SK-N-SH (cell line): ENCODE results near the gene WASF3. TPM values are rescaled to one million over a fixed set of nuclear protein-coding genes. Genes with fewer than 3 reads are reported as not detected.

Experiments used
- CTCF ChIA-PET: fragments of 300-600, 350-600 bp; formaldehyde crosslinking; extraction: SDS; loops from one replicate; lab custom pipeline; 2021; lab: Yijun Ruan, JAX
- POLR2A ChIA-PET: fragments of 350-600 bp; sonication (Branson Sonifier 250); formaldehyde crosslinking; extraction: SDS; loops from one replicate; lab custom pipeline; 2020; ENCODE audit warnings: antibody characterized with exemption, inconsistent platforms; lab: Yijun Ruan, JAX
- DNase-seq: peaks from one replicate; pipeline ENCODE4 v3.0.0; 2012
- H2AFZ ChIP-seq: fragments of 200-600 bp; sonication (generic); 2 replicates; pipeline ENCODE4 v1.8.1; 2016; ENCODE audit warnings: antibody characterized with exemption, mild to moderate bottlenecking, low read depth
- H3F3A ChIP-seq: fragments of 200-600 bp; sonication (generic); replicated peaks from 2 replicates; pipeline ENCODE3; 2016; ENCODE audit warnings: antibody characterized with exemption, mild to moderate bottlenecking; ENCODE audit not compliant: insufficient read depth
- H3K27ac ChIP-seq, 2 experiments: fragments of 200-500 bp in 1 of 2; fragments of 200-600 bp in 1 of 2; sonication (Bioruptor generic) in 1 of 2; sonication (generic), shearing (Covaris generic) in 1 of 2; 2 replicates each; pipeline versions ENCODE4 v1.5.1 to v1.6.1; 2014 to 2016; ENCODE audit warnings: low read depth in 2 of 2, inconsistent platforms in 1 of 2, low read length in 1 of 2, mild to moderate bottlenecking in 1 of 2, mixed read lengths in 1 of 2
- H3K27me3 ChIP-seq: fragments of 200-600 bp; sonication (generic), shearing (Covaris generic); 2 replicates; pipeline ENCODE4 v1.6.1; 2016; ENCODE audit warnings: mixed run types; ENCODE audit not compliant: insufficient read depth
- H3K36me3 ChIP-seq, 2 experiments: fragments of 200-500 bp in 1 of 2; fragments of 200-600 bp in 1 of 2; sonication (Bioruptor generic) in 1 of 2; sonication (generic) in 1 of 2; replicated peaks in 1 of 2; 2 replicates each; pipeline versions ENCODE3 to v1.5.1; 2014 to 2016; ENCODE audit warnings: low read length in 1 of 2, mild to moderate bottlenecking in 1 of 2; ENCODE audit not compliant: insufficient read depth in 2 of 2, control insufficient read depth in 1 of 2
- H3K4me1 ChIP-seq, 2 experiments: fragments of 200-500 bp in 1 of 2; fragments of 200-600 bp in 1 of 2; sonication (Bioruptor generic) in 1 of 2; sonication (generic), shearing (Covaris generic) in 1 of 2; 2 replicates each; pipeline versions ENCODE4 v1.5.1 to v1.6.1; 2014 to 2016; ENCODE audit warnings: low read depth in 1 of 2, low read length in 1 of 2, mixed run types in 1 of 2; ENCODE audit not compliant: insufficient read depth in 2 of 2, control insufficient read depth in 1 of 2
- H3K4me2 ChIP-seq: fragments of 200-600 bp; sonication (generic), shearing (Covaris generic); 2 replicates; pipeline ENCODE4 v1.6.1; 2017; ENCODE audit warnings: mixed run types
- H3K4me3 ChIP-seq, 2 experiments: fragments of 200-500 bp in 1 of 2; fragments of 200-600 bp in 1 of 2; sonication (Bioruptor generic) in 1 of 2; sonication (generic), shearing (Covaris generic) in 1 of 2; 2 replicates each; pipeline versions ENCODE4 v1.5.1 to v1.8.1; 2014 to 2016; ENCODE audit warnings: low read depth in 2 of 2, inconsistent platforms in 1 of 2, low read length in 1 of 2, mild to moderate bottlenecking in 1 of 2, mixed read lengths in 1 of 2, moderate library complexity in 1 of 2
- H3K79me2 ChIP-seq: fragments of 200-600 bp; sonication (generic); 2 replicates; pipeline ENCODE4 v1.8.1; 2017; ENCODE audit warnings: mild to moderate bottlenecking; ENCODE audit not compliant: insufficient read depth
- H3K9ac ChIP-seq: fragments of 200-600 bp; sonication (generic); 2 replicates; pipeline ENCODE4 v1.6.1; 2017; ENCODE audit warnings: mixed run types
- H3K9me2 ChIP-seq: fragments of 200-600 bp; sonication (generic); 2 replicates; pipeline ENCODE4 v1.6.1; 2017; ENCODE audit warnings: mixed run types
- H3K9me3 ChIP-seq: fragments of 200-600 bp; sonication (generic); 2 replicates; pipeline ENCODE4 v1.6.1; 2017; ENCODE audit warnings: mixed run types, mild to moderate bottlenecking, moderate library complexity
- H4K20me1 ChIP-seq: fragments of 200-600 bp; sonication (generic); 2 replicates; pipeline ENCODE4 v1.6.1; 2017; ENCODE audit warnings: mild to moderate bottlenecking, mixed run types; ENCODE audit not compliant: insufficient read depth
- EZH2phosphoT487 ChIP-seq: fragments of 200-600 bp; sonication (generic); IDR thresholded peaks from 2 replicates; pipeline ENCODE4 v1.6.1; 2017; ENCODE audit warnings: low read depth, mixed run types, mild to moderate bottlenecking, antibody characterized with exemption, moderate library complexity, borderline replicate concordance
- FOXJ3 ChIP-seq: sonication (generic); formaldehyde crosslinking; IDR thresholded peaks from 2 replicates; pipeline ENCODE4 v1.5.1; 2020; ENCODE audit warnings: mild to moderate bottlenecking, missing genetic modification reagents
- FOXM1 ChIP-seq: IDR thresholded peaks from 2 replicates; pipeline ENCODE4 v1.4.0; 2012; ENCODE audit warnings: low read depth, mild to moderate bottlenecking
- GATA2 ChIP-seq: sonication (generic); formaldehyde crosslinking; IDR thresholded peaks from 2 replicates; pipeline ENCODE4 v1.5.0; 2020; ENCODE audit warnings: mild to moderate bottlenecking, missing genetic modification reagents
- IRF3 ChIP-seq: fragments of 150-350 bp; IDR thresholded peaks from 2 replicates; pipeline ENCODE4 v1.6.1; 2016; ENCODE audit warnings: mild to moderate bottlenecking, low read depth, low read length
- JUND ChIP-seq: IDR thresholded peaks from 2 replicates; pipeline ENCODE4 v1.4.0; 2012
- MEF2A ChIP-seq: IDR thresholded peaks from 2 replicates; pipeline ENCODE4 v1.4.0; 2012; ENCODE audit warnings: low read depth, borderline replicate concordance
- RFX5 ChIP-seq: IDR thresholded peaks from 2 replicates; pipeline ENCODE4 v1.6.1; 2012; ENCODE audit warnings: mild to moderate bottlenecking, improper control_type of control experiment, low read length
- RXRA ChIP-seq: IDR thresholded peaks from 2 replicates; pipeline ENCODE4 v1.4.0; 2012; ENCODE audit warnings: low read depth, mild to moderate bottlenecking, borderline replicate concordance
- SIN3A ChIP-seq: IDR thresholded peaks from 2 replicates; pipeline ENCODE4 v1.6.1; 2012; ENCODE audit warnings: low read depth, mild to moderate bottlenecking, low read length, moderate library complexity, borderline replicate concordance
- TAF1 ChIP-seq: IDR thresholded peaks from 2 replicates; pipeline ENCODE4 v1.6.1; 2012; ENCODE audit warnings: low read depth, mild to moderate bottlenecking, low read length, moderate library complexity, borderline replicate concordance
- TCF12 ChIP-seq: IDR thresholded peaks from 2 replicates; pipeline ENCODE4 v1.4.0; 2012
- TEAD4 ChIP-seq: IDR thresholded peaks from 2 replicates; pipeline ENCODE4 v1.4.0; 2012; ENCODE audit warnings: mild to moderate bottlenecking, borderline replicate concordance; ENCODE audit not compliant: insufficient read depth
- WGBS: methylation state at CpG from one replicate; pipeline ENCODE4 v1.1.6; 2017; ENCODE audit warnings: low lambda C conversion rate; 5-methylcytosine and 5-hydroxymethylcytosine counted together
- polyA plus RNA-seq, 3 experiments: library from polyadenylated mRNA; depleted of rRNA; stranded (reverse); fragments of >200 nt; gene quantifications; 2 replicates each; pipeline ENCODE4 v1.2.3, GENCODE V29; 2012
- TF ChIP-seq, protein P1 (sequence below): IDR thresholded peaks from 2 replicates; pipeline ENCODE4 v1.6.1; 2012; ENCODE audit warnings: mild to moderate bottlenecking, low read depth, low read length, moderate library complexity

WASF3 gene
- polyA plus RNA-seq, 1 of the 3 experiments (the other 2 are of a cell fraction): 10.4 TPM

GRCh38 chr13:26713341-26713740 lies 155.9 kb downstream of the WASF3 start:
- H3K27ac ChIP-seq: no peak overlapping the region
- H3K4me2 ChIP-seq: no peak overlapping the region
- no peak overlapping the region for H3K4me3 ChIP-seq
- no peaks in the 10 kb centered on the region for H3F3A ChIP-seq
- H3K27me3 ChIP-seq: no peaks in the 10 kb centered on the region
- H4K20me1 ChIP-seq: no peaks in the 10 kb centered on the region
- H3K9me2 ChIP-seq: no peaks in the 10 kb centered on the region
- H3K4me1 ChIP-seq: no peaks in the 10 kb centered on the region
- 83% methylated on average over 1 of the region's 1 CpG for WGBS
- no peak overlapping the region for H3K9ac ChIP-seq
- no peak for DNase-seq
- H2AFZ ChIP-seq: no peak overlapping the region
- H3K79me2 ChIP-seq: no peaks in the 10 kb centered on the region
- ChIA-PET POLR2A (no interaction called here), CTCF (interaction anchor here (1.3 to 2.6 kb wide), 4 partner anchors 11 to 217 kb away, joined by 5 to 21 read pairs (median 8); no protein-coding TSS in a partner anchor)
- TF ChIP-seq RFX5 (no peak), TCF12 (no peak), TAF1 (no peak), RXRA (no peak), GATA2 (CRISPR knock-in tag) (no peak), MEF2A (no peak), FOXJ3 (CRISPR knock-in tag) (no peak), TEAD4 (no peak), EZH2phosphoT487 (no peak), JUND (no peak), IRF3 (no peak)
- TF ChIP-seq, protein P1, sequence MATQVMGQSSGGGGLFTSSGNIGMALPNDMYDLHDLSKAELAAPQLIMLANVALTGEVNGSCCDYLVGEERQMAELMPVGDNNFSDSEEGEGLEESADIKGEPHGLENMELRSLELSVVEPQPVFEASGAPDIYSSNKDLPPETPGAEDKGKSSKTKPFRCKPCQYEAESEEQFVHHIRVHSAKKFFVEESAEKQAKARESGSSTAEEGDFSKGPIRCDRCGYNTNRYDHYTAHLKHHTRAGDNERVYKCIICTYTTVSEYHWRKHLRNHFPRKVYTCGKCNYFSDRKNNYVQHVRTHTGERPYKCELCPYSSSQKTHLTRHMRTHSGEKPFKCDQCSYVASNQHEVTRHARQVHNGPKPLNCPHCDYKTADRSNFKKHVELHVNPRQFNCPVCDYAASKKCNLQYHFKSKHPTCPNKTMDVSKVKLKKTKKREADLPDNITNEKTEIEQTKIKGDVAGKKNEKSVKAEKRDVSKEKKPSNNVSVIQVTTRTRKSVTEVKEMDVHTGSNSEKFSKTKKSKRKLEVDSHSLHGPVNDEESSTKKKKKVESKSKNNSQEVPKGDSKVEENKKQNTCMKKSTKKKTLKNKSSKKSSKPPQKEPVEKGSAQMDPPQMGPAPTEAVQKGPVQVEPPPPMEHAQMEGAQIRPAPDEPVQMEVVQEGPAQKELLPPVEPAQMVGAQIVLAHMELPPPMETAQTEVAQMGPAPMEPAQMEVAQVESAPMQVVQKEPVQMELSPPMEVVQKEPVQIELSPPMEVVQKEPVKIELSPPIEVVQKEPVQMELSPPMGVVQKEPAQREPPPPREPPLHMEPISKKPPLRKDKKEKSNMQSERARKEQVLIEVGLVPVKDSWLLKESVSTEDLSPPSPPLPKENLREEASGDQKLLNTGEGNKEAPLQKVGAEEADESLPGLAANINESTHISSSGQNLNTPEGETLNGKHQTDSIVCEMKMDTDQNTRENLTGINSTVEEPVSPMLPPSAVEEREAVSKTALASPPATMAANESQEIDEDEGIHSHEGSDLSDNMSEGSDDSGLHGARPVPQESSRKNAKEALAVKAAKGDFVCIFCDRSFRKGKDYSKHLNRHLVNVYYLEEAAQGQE: no peak
- H3K9me3 ChIP-seq: no peaks in the 10 kb centered on the region
- H3K36me3 ChIP-seq: no peaks in the 10 kb centered on the region

- no peak overlapping the region for H3K9ac ChIP-seq
- no peak overlapping the region for H3K4me3 ChIP-seq
- no peak overlapping the region for H3K4me2 ChIP-seq
- no peaks in the 10 kb centered on the region for H3F3A ChIP-seq
- H4K20me1 ChIP-seq: no peaks in the 10 kb centered on the region
- 55% methylated on average over 1 of the region's 3 CpGs for WGBS
- ChIA-PET POLR2A (no interaction called here), CTCF (interaction anchor here (2.1 to 5.6 kb wide), 3 partner anchors 10 to 213 kb away, joined by 13 to 41 read pairs (median 32); no protein-coding TSS in a partner anchor)
- no peaks in the 10 kb centered on the region for H3K79me2 ChIP-seq
- no peak overlapping the region for H3K27ac ChIP-seq
- no peaks in the 10 kb centered on the region; the same call in 1 of the 2 replicates for H3K27me3 ChIP-seq
- no peaks in the 10 kb centered on the region; a peak in 1 of 4 replicates for H3K4me1 ChIP-seq
- no peaks in the 10 kb centered on the region for H3K36me3 ChIP-seq
- no peaks in the 10 kb centered on the region for H3K9me3 ChIP-seq
- no peak overlapping the region for H2AFZ ChIP-seq
- no peak for DNase-seq
- TF ChIP-seq FOXM1: no peak
- TF ChIP-seq GATA2 (CRISPR knock-in tag): no peak
- no peak for TF ChIP-seq JUND
- TF ChIP-seq SIN3A: no peak
- no peak for TF ChIP-seq EZH2phosphoT487
- no peaks in the 10 kb centered on the region for H3K9me2 ChIP-seq
These were observed 159.5 kb downstream of the WASF3 start for GRCh38 chr13:26716984-26717383.
